GM18868 (cell line): Measurements from ENCODE around the gene VAV2.

Experiments
- ATAC-seq: cut with Tn5 transposase; IDR thresholded peaks from one replicate; pipeline ENCODE4 v1.9.1; 2021; ENCODE audit warnings: mild to moderate bottlenecking, moderate library complexity; ENCODE audit not compliant: unreplicated experiment

Gene VAV2

GRCh38 chr9:133862585-133863256 is 129.4 kb downstream of the VAV2 start:
- ATAC-seq, result no peak

- ATAC-seq, result no peak
Measured at GRCh38 chr9:133861692-133862091, 130.4 kb downstream of the VAV2 start.

- ATAC-seq, result no peak
Measured at GRCh38 chr9:133861086-133861485, 131.0 kb downstream of the VAV2 start.

GRCh38 chr9:133858771-133859170 is 133.4 kb downstream of the VAV2 start:
- ATAC-seq, result no peak

GRCh38 chr9:133857639-133858038 is 134.5 kb downstream of the VAV2 start:
- no peak for ATAC-seq

GRCh38 chr9:133856798-133857197 is 135.3 kb downstream of the VAV2 start:
- no peak for ATAC-seq

- no peak for ATAC-seq
Measured at GRCh38 chr9:133855802-133856521, 136.2 kb downstream of the VAV2 start.

- no peak for ATAC-seq
Measured at GRCh38 chr9:133855371-133855770, 136.8 kb downstream of the VAV2 start.

GRCh38 chr9:133854765-133855164 is 137.4 kb downstream of the VAV2 start:
- no peak for ATAC-seq

GRCh38 chr9:133854048-133854447 is 138.1 kb downstream of the VAV2 start:
- ATAC-seq, result no peak

- ATAC-seq, result no peak
Measured at GRCh38 chr9:133853331-133853730, 138.8 kb downstream of the VAV2 start.

GRCh38 chr9:133852431-133852830 is 139.7 kb downstream of the VAV2 start:
- no peak for ATAC-seq

- ATAC-seq, result no peak
Measured at GRCh38 chr9:133851693-133852092, 140.4 kb downstream of the VAV2 start.

GRCh38 chr9:133850937-133851336 is 141.2 kb downstream of the VAV2 start:
- no peak for ATAC-seq

GRCh38 chr9:133850161-133850560 is 142.0 kb downstream of the VAV2 start:
- no peak for ATAC-seq

GRCh38 chr9:133849110-133849670 is 142.9 kb downstream of the VAV2 start:
- no peak for ATAC-seq

- no peak for ATAC-seq
Measured at GRCh38 chr9:133848471-133849109, 143.5 kb downstream of the VAV2 start.

- no peak for ATAC-seq
Measured at GRCh38 chr9:133846483-133847090, 145.5 kb downstream of the VAV2 start.

GRCh38 chr9:133845440-133845839 is 146.7 kb downstream of the VAV2 start:
- ATAC-seq, result no peak

GRCh38 chr9:133844881-133845410 is 147.2 kb downstream of the VAV2 start:
- ATAC-seq, result no peak

- ATAC-seq, result no peak
Measured at GRCh38 chr9:133844398-133844784, 147.7 kb downstream of the VAV2 start.
